ENCODE data around the gene ACAD10. TPM values are rescaled to one million over a fixed set of nuclear protein-coding genes. Genes with fewer than 3 reads are reported as not detected.

ACAD10 gene
- total RNA-seq, 1 experiment from 2014 or later: 29.1 TPM

DNA sequence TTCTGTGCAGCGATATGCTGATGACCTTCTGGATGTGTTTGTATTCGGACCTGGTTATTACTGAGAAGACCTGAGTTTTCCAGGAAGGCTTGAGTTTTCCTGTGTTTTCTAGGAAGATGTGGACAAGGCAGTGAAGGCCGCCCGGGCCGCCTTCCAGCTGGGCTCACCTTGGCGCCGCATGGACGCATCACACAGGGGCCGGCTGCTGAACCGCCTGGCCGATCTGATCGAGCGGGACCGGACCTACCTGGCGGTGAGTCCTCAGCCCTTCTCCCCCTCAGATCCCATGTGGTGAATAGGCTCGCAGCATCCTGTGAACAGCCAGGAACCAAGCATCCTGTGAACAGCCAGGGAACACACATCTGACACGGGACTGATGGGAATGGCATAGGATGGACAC, 97.2 kb downstream of the ACAD10 start:
- ATAC-seq: no peak
- no peaks in the 10 kb centered on the region for H3K4me1 Mint-ChIP-seq
- ChIA-PET POLR2A (no interaction called here), CTCF (interaction anchor here (2.3 kb wide), 1 partner anchor 30 kb away, joined by 7 read pairs; no protein-coding TSS in a partner anchor)
- peaks cover 37% of the 10 kb centered on the region for H3K36me3 Mint-ChIP-seq
- DNase-seq (ENCODE audit: low spot score): no peak
- no peak overlapping the region for H3K4me3 Mint-ChIP-seq
- no peak overlapping the region for H3K27ac Mint-ChIP-seq
- H3K27me3 Mint-ChIP-seq (ENCODE audit: low read depth): no peaks in the 10 kb centered on the region
- no peak for TF ChIP-seq NFE2L1 (CRISPR knock-in tag; IDR thresholded peaks at IDR 0.05)
- no peak for TF ChIP-seq ZNF416 (CRISPR knock-in tag; IDR thresholded peaks at IDR 0.05)
- TF ChIP-seq, protein P1, sequence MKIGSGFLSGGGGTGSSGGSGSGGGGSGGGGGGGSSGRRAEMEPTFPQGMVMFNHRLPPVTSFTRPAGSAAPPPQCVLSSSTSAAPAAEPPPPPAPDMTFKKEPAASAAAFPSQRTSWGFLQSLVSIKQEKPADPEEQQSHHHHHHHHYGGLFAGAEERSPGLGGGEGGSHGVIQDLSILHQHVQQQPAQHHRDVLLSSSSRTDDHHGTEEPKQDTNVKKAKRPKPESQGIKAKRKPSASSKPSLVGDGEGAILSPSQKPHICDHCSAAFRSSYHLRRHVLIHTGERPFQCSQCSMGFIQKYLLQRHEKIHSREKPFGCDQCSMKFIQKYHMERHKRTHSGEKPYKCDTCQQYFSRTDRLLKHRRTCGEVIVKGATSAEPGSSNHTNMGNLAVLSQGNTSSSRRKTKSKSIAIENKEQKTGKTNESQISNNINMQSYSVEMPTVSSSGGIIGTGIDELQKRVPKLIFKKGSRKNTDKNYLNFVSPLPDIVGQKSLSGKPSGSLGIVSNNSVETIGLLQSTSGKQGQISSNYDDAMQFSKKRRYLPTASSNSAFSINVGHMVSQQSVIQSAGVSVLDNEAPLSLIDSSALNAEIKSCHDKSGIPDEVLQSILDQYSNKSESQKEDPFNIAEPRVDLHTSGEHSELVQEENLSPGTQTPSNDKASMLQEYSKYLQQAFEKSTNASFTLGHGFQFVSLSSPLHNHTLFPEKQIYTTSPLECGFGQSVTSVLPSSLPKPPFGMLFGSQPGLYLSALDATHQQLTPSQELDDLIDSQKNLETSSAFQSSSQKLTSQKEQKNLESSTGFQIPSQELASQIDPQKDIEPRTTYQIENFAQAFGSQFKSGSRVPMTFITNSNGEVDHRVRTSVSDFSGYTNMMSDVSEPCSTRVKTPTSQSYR (CRISPR knock-in tag; IDR thresholded peaks at IDR 0.05): no peak
- TF ChIP-seq, protein P2, sequence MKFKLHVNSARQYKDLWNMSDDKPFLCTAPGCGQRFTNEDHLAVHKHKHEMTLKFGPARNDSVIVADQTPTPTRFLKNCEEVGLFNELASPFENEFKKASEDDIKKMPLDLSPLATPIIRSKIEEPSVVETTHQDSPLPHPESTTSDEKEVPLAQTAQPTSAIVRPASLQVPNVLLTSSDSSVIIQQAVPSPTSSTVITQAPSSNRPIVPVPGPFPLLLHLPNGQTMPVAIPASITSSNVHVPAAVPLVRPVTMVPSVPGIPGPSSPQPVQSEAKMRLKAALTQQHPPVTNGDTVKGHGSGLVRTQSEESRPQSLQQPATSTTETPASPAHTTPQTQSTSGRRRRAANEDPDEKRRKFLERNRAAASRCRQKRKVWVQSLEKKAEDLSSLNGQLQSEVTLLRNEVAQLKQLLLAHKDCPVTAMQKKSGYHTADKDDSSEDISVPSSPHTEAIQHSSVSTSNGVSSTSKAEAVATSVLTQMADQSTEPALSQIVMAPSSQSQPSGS (CRISPR knock-in tag; IDR thresholded peaks at IDR 0.05; ENCODE audit: borderline replicate concordance, low read depth): no peak
- TF ChIP-seq RELA (CRISPR knock-in tag; IDR thresholded peaks at IDR 0.05; ENCODE audit: borderline replicate concordance): no peak
- TF ChIP-seq, protein P3, sequence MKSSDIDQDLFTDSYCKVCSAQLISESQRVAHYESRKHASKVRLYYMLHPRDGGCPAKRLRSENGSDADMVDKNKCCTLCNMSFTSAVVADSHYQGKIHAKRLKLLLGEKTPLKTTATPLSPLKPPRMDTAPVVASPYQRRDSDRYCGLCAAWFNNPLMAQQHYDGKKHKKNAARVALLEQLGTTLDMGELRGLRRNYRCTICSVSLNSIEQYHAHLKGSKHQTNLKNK (CRISPR knock-in tag; IDR thresholded peaks at IDR 0.05): no peak
- TF ChIP-seq, protein P4, sequence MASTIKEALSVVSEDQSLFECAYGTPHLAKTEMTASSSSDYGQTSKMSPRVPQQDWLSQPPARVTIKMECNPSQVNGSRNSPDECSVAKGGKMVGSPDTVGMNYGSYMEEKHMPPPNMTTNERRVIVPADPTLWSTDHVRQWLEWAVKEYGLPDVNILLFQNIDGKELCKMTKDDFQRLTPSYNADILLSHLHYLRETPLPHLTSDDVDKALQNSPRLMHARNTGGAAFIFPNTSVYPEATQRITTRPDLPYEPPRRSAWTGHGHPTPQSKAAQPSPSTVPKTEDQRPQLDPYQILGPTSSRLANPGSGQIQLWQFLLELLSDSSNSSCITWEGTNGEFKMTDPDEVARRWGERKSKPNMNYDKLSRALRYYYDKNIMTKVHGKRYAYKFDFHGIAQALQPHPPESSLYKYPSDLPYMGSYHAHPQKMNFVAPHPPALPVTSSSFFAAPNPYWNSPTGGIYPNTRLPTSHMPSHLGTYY (CRISPR knock-in tag; IDR thresholded peaks at IDR 0.05): no peak
- no peak for TF ChIP-seq ESRRA (CRISPR knock-in tag; IDR thresholded peaks at IDR 0.05; ENCODE audit: borderline replicate concordance)
- TF ChIP-seq ZNF671 (CRISPR knock-in tag; IDR thresholded peaks at IDR 0.05): no peak
- TF ChIP-seq NFATC4 (CRISPR knock-in tag; IDR thresholded peaks at IDR 0.05): no peak
- no peak for TF ChIP-seq ZNF232 (CRISPR knock-in tag; IDR thresholded peaks at IDR 0.05)
- TF ChIP-seq, protein P5, sequence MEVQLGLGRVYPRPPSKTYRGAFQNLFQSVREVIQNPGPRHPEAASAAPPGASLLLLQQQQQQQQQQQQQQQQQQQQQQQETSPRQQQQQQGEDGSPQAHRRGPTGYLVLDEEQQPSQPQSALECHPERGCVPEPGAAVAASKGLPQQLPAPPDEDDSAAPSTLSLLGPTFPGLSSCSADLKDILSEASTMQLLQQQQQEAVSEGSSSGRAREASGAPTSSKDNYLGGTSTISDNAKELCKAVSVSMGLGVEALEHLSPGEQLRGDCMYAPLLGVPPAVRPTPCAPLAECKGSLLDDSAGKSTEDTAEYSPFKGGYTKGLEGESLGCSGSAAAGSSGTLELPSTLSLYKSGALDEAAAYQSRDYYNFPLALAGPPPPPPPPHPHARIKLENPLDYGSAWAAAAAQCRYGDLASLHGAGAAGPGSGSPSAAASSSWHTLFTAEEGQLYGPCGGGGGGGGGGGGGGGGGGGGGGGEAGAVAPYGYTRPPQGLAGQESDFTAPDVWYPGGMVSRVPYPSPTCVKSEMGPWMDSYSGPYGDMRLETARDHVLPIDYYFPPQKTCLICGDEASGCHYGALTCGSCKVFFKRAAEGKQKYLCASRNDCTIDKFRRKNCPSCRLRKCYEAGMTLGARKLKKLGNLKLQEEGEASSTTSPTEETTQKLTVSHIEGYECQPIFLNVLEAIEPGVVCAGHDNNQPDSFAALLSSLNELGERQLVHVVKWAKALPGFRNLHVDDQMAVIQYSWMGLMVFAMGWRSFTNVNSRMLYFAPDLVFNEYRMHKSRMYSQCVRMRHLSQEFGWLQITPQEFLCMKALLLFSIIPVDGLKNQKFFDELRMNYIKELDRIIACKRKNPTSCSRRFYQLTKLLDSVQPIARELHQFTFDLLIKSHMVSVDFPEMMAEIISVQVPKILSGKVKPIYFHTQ (CRISPR knock-in tag; IDR thresholded peaks at IDR 0.05): no peak
- TF ChIP-seq OVOL2 (CRISPR knock-in tag; IDR thresholded peaks at IDR 0.05; ENCODE audit: borderline replicate concordance): no peak
- TF ChIP-seq, protein P6, sequence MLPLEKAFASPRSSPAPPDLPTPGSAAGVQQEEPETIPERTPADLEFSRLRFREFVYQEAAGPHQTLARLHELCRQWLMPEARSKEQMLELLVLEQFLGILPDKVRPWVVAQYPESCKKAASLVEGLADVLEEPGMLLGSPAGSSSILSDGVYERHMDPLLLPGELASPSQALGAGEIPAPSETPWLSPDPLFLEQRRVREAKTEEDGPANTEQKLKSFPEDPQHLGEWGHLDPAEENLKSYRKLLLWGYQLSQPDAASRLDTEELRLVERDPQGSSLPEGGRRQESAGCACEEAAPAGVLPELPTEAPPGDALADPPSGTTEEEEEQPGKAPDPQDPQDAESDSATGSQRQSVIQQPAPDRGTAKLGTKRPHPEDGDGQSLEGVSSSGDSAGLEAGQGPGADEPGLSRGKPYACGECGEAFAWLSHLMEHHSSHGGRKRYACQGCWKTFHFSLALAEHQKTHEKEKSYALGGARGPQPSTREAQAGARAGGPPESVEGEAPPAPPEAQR (CRISPR knock-in tag; IDR thresholded peaks at IDR 0.05): no peak
- TF ChIP-seq GTF2I (CRISPR knock-in tag; conservative IDR thresholded peaks at IDR 0.05): no peak
- TF ChIP-seq, protein P7, sequence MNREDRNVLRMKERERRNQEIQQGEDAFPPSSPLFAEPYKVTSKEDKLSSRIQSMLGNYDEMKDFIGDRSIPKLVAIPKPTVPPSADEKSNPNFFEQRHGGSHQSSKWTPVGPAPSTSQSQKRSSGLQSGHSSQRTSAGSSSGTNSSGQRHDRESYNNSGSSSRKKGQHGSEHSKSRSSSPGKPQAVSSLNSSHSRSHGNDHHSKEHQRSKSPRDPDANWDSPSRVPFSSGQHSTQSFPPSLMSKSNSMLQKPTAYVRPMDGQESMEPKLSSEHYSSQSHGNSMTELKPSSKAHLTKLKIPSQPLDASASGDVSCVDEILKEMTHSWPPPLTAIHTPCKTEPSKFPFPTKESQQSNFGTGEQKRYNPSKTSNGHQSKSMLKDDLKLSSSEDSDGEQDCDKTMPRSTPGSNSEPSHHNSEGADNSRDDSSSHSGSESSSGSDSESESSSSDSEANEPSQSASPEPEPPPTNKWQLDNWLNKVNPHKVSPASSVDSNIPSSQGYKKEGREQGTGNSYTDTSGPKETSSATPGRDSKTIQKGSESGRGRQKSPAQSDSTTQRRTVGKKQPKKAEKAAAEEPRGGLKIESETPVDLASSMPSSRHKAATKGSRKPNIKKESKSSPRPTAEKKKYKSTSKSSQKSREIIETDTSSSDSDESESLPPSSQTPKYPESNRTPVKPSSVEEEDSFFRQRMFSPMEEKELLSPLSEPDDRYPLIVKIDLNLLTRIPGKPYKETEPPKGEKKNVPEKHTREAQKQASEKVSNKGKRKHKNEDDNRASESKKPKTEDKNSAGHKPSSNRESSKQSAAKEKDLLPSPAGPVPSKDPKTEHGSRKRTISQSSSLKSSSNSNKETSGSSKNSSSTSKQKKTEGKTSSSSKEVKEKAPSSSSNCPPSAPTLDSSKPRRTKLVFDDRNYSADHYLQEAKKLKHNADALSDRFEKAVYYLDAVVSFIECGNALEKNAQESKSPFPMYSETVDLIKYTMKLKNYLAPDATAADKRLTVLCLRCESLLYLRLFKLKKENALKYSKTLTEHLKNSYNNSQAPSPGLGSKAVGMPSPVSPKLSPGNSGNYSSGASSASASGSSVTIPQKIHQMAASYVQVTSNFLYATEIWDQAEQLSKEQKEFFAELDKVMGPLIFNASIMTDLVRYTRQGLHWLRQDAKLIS (CRISPR knock-in tag; IDR thresholded peaks at IDR 0.05; ENCODE audit: borderline replicate concordance): no peak
- H3K9me3 Mint-ChIP-seq: no peaks in the 10 kb centered on the region
